ENCODE measurements around the gene GOLGA6C.
"Not testable (repeated sequence)": the region's sequence is repeated elsewhere in the genome, so short reads cannot be mapped to it uniquely, and the experiment has no call there.

The GOLGA6C gene

GRCh38 chr15:75215107-75216004 is 42.8 kb upstream of the GOLGA6C start:
- Histone ChIP-seq H3K27me3 (ENCODE audit: insufficient read depth, low read length) (no peaks in the 10 kb centered on the region), H3K36me3 (ENCODE audit: insufficient read depth, low read length) (peaks cover 6% of the 10 kb centered on the region; the same call in 1 of the 2 replicates), H3K79me2 (ENCODE audit: control insufficient read depth, insufficient read depth, low read length, unreplicated experiment) (peaks cover 7% of the 10 kb centered on the region), H3K27ac (ENCODE audit: low read depth, low read length) (no peak overlapping the region), H3K4me1 (ENCODE audit: control insufficient read depth, insufficient read depth, low read length, unreplicated experiment) (peaks cover 7% of the 10 kb centered on the region), H3K4me3 (ENCODE audit: low read depth, low read length) (no peak overlapping the region), H2AFZ (ENCODE audit: low read length, unreplicated experiment) (no peak overlapping the region)

DNA sequence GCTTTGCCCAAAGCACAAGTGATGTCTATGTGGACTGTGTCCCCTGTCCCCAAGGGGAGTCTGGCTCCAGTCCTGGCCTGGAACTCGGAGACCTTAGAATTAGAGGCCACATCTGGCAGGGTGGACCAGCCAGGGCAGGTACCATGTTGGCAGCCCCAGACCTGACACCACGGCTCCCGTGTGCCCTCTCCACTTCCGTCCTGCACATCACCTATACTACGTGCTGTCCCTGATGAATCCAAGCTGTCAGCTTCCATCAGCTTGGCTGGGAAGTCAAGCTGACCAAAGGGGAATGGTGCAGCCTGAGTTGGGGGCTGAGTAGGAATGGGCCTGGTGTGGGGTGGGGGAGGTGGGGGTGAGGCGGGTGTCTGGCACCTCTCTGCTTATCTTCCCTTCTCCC is 41.1 kb upstream of the GOLGA6C start:
- no peak overlapping the region for H3K4me3 ChIP-seq (ENCODE audit: low read depth, low read length)
- H3K36me3 ChIP-seq (ENCODE audit: insufficient read depth, low read length), result peaks cover 2% of the 10 kb centered on the region; the same call in 1 of the 2 replicates
- H3K4me1 ChIP-seq (ENCODE audit: control insufficient read depth, insufficient read depth, low read length, unreplicated experiment), result no peaks in the 10 kb centered on the region
- H3K27me3 ChIP-seq (ENCODE audit: insufficient read depth, low read length), result no peaks in the 10 kb centered on the region
- H3K27ac ChIP-seq (ENCODE audit: low read depth, low read length), result no peak overlapping the region
- H2AFZ ChIP-seq (ENCODE audit: low read length, unreplicated experiment), result no peak overlapping the region
- no peaks in the 10 kb centered on the region for H3K79me2 ChIP-seq (ENCODE audit: control insufficient read depth, insufficient read depth, low read length, unreplicated experiment)

DNA sequence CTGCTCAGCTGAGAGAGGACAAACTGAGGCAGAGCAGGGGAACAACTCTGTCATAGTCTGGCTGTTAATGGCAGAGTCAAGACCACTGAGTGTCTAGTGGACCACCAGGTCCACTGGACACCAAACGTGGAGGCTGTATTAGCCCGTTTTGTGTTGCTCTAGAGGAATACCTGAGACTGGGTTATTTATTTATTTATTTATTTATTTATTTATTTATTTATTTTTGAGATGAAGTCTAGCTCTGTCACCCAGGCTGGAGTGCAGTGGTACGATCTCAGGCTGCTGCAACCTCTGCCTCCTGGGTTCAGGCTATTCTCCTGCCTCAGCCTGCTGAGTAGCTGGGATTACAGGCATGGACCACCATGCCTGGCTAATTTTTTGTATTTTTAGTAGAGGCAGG is 40.6 kb upstream of the GOLGA6C start:
- not testable (repeated sequence) for H3K79me2 ChIP-seq (ENCODE audit: control insufficient read depth, insufficient read depth, low read length, unreplicated experiment); H2AFZ ChIP-seq (ENCODE audit: low read length, unreplicated experiment); H3K4me3 ChIP-seq (ENCODE audit: low read depth, low read length); H3K27me3 ChIP-seq (ENCODE audit: insufficient read depth, low read length); H3K27ac ChIP-seq (ENCODE audit: low read depth, low read length); H3K4me1 ChIP-seq (ENCODE audit: control insufficient read depth, insufficient read depth, low read length, unreplicated experiment); H3K36me3 ChIP-seq (ENCODE audit: insufficient read depth, low read length)

DNA sequence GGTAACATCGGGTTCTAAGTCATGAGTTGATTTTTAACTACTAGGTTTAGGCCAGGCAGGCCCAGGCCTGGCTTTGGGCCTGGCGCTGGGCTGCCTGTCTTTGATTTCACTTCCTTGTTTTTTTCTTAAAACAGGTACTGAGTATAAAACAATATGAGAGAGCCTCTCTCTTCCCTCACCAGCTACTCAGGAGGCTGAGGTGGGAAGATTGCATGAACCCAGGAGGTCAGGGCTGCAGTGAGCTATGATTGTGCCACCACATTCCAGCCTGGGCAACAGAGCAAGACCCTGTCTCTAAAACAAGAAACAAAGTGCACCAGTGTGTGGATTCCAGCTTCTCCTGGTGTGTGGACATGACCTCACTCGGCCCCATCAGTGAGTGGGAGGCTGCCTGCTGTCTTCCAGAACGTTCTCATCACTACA is 38.6 kb upstream of the GOLGA6C start:
- H3K79me2 ChIP-seq (ENCODE audit: control insufficient read depth, insufficient read depth, low read length, unreplicated experiment); H3K4me1 ChIP-seq (ENCODE audit: control insufficient read depth, insufficient read depth, low read length, unreplicated experiment); H3K36me3 ChIP-seq (ENCODE audit: insufficient read depth, low read length); H3K27me3 ChIP-seq (ENCODE audit: insufficient read depth, low read length); H2AFZ ChIP-seq (ENCODE audit: low read length, unreplicated experiment); H3K27ac ChIP-seq (ENCODE audit: low read depth, low read length); H3K4me3 ChIP-seq (ENCODE audit: low read depth, low read length): not testable (repeated sequence)

DNA sequence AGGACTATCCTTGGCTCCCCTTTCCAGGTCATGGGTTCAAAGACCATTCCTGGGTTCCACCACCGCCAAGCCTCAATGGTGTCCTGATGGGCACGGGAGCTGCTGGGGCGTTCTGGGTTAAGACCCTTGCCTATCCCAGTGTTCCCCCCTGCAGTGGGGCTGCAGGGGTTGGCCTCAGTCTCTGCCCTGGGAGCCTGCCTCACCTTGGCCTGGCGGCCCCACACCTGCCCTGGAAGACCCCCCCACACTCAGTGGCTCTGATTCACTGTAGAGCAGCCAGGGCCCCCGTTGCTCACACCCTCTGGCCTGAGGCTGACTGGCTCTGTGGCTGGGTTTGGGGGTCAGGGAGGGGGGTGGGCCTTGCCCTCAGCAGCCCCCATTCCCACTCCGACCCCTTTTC is 34.4 kb upstream of the GOLGA6C start:
- Histone ChIP-seq H3K4me3 (ENCODE audit: low read depth, low read length) (no peak overlapping the region), H2AFZ (ENCODE audit: low read length, unreplicated experiment) (no peak overlapping the region), H3K27me3 (ENCODE audit: insufficient read depth, low read length) (no peaks in the 10 kb centered on the region), H3K79me2 (ENCODE audit: control insufficient read depth, insufficient read depth, low read length, unreplicated experiment) (no peaks in the 10 kb centered on the region), H3K4me1 (ENCODE audit: control insufficient read depth, insufficient read depth, low read length, unreplicated experiment) (no peaks in the 10 kb centered on the region), H3K27ac (ENCODE audit: low read depth, low read length) (no peak overlapping the region), H3K36me3 (ENCODE audit: insufficient read depth, low read length) (no peaks in the 10 kb centered on the region)

GRCh38 chr15:75224281-75224680 is 33.9 kb upstream of the GOLGA6C start:
- no peaks in the 10 kb centered on the region for H3K4me1 ChIP-seq (ENCODE audit: control insufficient read depth, insufficient read depth, low read length, unreplicated experiment)
- no peak overlapping the region for H3K4me3 ChIP-seq (ENCODE audit: low read depth, low read length)
- H3K27me3 ChIP-seq (ENCODE audit: insufficient read depth, low read length), result no peaks in the 10 kb centered on the region

DNA sequence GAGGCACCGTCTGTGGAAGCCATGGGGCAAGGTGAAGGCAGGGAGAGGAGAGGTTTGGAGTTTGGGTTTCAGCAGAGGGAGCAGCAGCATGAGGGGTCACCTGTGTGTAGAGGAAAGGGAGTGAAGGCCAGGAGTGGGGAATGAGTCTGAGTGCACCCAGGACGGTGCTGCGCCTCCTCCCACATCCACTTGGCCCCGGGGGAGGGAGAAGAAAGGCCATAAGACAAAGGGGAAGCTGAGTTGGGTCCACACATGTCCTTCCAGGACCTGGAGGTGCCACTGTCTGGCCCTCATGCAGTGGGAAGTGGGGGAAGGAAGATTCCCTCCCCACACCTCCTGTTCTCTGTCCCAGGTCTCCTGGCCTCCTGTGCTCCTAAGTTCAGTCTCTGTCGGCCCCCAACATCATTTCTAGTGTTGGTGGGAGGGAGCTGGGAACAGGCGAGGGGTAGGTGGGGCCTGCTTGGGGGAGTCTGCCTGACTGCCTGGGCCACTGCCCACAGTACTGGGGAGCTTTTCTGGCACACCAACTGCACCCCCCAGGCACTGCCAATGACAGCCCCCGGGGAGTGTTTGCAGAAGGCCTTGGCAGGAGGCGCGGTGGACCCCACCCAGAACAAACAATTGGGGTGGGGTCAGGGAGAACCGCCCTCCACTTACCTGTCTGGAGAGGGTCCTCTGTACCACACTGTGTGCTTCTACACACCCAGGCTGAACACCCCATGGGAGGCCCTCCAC is 32.9 kb upstream of the GOLGA6C start:
- not testable (repeated sequence) for H3K4me1 ChIP-seq (ENCODE audit: control insufficient read depth, insufficient read depth, low read length, unreplicated experiment); H2AFZ ChIP-seq (ENCODE audit: low read length, unreplicated experiment); H3K27ac ChIP-seq (ENCODE audit: low read depth, low read length); H3K36me3 ChIP-seq (ENCODE audit: insufficient read depth, low read length); H3K4me3 ChIP-seq (ENCODE audit: low read depth, low read length); H3K79me2 ChIP-seq (ENCODE audit: control insufficient read depth, insufficient read depth, low read length, unreplicated experiment); H3K27me3 ChIP-seq (ENCODE audit: insufficient read depth, low read length)

More at GRCh38 chr15:75224281-75224680, 33.9 kb upstream of the GOLGA6C start:
- no peak overlapping the region for H3K27ac ChIP-seq (ENCODE audit: low read depth, low read length)
- H2AFZ ChIP-seq (ENCODE audit: low read length, unreplicated experiment), result no peak overlapping the region
- H3K36me3 ChIP-seq (ENCODE audit: insufficient read depth, low read length), result no peaks in the 10 kb centered on the region
- no peaks in the 10 kb centered on the region for H3K79me2 ChIP-seq (ENCODE audit: control insufficient read depth, insufficient read depth, low read length, unreplicated experiment)

DNA sequence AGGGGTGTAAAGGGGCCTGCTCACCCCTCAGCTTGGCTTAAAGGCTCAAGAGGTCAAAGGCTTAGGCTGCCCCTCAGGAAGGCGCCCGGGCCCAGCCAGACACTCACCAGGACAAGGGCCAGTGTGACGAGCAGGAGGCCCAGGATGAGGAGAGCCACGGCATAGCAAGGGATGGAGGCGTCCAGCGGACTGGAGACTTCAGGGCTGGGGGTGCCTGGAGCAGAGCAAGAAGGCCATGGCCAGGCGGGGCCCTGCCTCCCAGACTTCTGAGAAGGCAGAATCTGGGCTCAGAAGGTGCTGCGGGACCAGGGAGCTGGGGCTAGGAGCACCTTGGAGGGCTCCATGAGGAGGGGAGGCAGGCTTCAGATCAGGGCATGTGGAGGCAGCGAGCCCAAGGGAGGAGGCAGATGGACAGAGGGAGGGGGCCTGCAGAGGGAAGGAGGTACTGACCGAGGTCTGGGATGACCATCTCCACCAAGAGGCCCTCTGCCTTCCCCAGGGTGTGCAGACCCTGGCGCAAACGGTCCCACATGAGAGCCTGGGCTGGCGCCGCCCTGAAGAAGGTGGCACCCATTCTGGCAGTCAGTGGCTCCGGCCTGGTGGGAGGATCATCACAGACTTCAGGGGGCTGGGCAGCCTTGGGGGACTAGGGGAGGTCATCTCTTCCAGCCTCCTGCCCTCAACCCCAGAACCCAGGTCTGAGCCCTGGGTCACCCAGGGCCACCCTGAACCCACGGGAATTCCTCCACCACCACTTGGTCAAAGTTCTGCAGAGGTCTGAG is 32.0 kb upstream of the GOLGA6C start:
- no peaks in the 10 kb centered on the region for H3K36me3 ChIP-seq (ENCODE audit: insufficient read depth, low read length)
- no peaks in the 10 kb centered on the region for H3K27me3 ChIP-seq (ENCODE audit: insufficient read depth, low read length)
- H3K79me2 ChIP-seq (ENCODE audit: control insufficient read depth, insufficient read depth, low read length, unreplicated experiment), result no peaks in the 10 kb centered on the region
- H3K4me1 ChIP-seq (ENCODE audit: control insufficient read depth, insufficient read depth, low read length, unreplicated experiment), result peaks cover 8% of the 10 kb centered on the region
- no peak overlapping the region for H3K27ac ChIP-seq (ENCODE audit: low read depth, low read length)
- H2AFZ ChIP-seq (ENCODE audit: low read length, unreplicated experiment), result no peak overlapping the region
- H3K4me3 ChIP-seq (ENCODE audit: low read depth, low read length), result no peak overlapping the region

DNA sequence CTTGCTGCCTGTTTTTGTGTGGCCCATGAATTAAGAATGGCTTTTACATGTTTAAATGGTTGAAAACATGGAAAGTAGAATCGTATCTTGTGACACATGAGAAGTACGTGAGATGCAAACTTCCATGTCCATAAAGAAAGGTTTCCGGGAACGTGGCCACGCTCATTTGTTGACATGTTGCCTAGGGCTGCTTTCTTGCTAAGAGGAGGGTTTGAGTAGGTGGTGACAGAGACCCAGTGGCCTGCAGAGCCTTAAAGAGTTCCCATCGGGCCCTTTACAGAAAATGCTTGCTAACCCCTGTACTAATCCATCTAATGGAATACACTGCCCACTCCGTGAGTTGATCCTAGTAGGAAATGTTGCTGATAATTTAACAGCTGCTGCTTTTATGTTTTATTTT is 31.0 kb upstream of the GOLGA6C start:
- H3K4me3 ChIP-seq (ENCODE audit: low read depth, low read length); H3K27ac ChIP-seq (ENCODE audit: low read depth, low read length); H3K4me1 ChIP-seq (ENCODE audit: control insufficient read depth, insufficient read depth, low read length, unreplicated experiment); H3K27me3 ChIP-seq (ENCODE audit: insufficient read depth, low read length); H3K36me3 ChIP-seq (ENCODE audit: insufficient read depth, low read length); H3K79me2 ChIP-seq (ENCODE audit: control insufficient read depth, insufficient read depth, low read length, unreplicated experiment); H2AFZ ChIP-seq (ENCODE audit: low read length, unreplicated experiment): not testable (repeated sequence)

DNA sequence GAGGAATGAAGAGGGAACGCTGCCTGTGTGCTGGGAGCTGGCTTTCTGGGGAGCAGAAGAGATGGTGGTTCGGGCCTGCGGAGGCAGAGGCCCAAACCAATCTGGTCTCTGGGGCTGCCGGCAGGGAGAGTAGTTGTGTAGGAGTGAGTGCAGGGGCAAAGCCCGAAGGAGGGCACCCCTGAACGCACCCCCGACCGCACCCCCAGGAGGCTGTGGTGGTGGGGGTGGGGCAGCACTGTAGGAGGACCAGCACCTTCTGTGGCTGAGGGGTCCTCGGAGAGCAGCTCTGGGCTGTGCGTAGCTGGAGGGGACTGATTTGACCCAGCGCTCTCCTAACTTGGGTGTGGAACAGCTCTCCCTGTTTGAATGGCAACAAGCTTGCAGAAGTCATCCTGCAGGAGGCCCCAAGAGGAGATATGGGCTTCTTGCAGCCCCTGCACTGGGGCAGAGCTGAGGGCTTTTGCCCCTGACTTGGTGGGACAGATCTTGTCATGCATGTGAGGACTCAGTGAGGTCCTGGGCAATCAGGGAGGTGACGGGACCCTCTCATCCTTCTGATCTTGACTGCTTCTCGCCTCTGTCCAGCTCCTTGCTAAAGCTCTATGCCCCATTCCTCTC is 30.4 kb upstream of the GOLGA6C start:
- Histone ChIP-seq H3K79me2 (ENCODE audit: control insufficient read depth, insufficient read depth, low read length, unreplicated experiment) (no peaks in the 10 kb centered on the region), H3K27me3 (ENCODE audit: insufficient read depth, low read length) (peaks cover 9% of the 10 kb centered on the region; the same call in 1 of the 2 replicates), H3K27ac (ENCODE audit: low read depth, low read length) (no peak overlapping the region), H3K36me3 (ENCODE audit: insufficient read depth, low read length) (no peaks in the 10 kb centered on the region), H3K4me3 (ENCODE audit: low read depth, low read length) (no peak overlapping the region), H2AFZ (ENCODE audit: low read length, unreplicated experiment) (no peak overlapping the region), H3K4me1 (ENCODE audit: control insufficient read depth, insufficient read depth, low read length, unreplicated experiment) (peaks cover 8% of the 10 kb centered on the region)
